ENCODE measurements around the gene PHLDB1. TPM values are rescaled to one million over a fixed set of nuclear protein-coding genes. Genes with fewer than 3 reads are reported as not detected.
A peak's percentile ranks its signal among the peaks of the same experiment; 100 is the strongest.
"Not testable (repeated sequence)": the region's sequence is repeated elsewhere in the genome, so short reads cannot be mapped to it uniquely, and the experiment has no call there.

Gene PHLDB1
- total RNA-seq, 1 experiment from 2014 or later = 36.2 TPM

DNA sequence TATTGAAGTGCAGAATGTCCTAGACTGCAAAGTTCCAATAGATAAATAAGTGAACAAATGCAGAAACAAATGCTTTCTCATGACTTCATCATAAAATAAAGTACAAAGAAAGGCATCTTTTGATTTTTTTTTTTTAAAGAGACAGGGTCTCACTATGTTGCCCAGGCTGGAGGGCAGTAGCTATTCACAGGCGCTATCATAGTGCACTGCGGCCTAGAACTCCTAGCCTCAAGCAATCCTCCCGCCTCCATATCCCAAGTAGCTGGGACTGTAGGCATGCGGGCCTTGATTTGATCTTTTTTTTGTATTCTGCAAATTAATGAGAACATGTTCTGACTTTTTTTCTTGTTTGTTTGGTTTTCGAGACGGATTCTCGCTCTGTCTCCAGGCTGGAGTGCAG is 32.8 kb upstream of the PHLDB1 start:
- DNase-seq (ENCODE audit: unreplicated experiment) = no peak
- Mint-ChIP-seq H3K27me3 (ENCODE audit: insufficient read depth, unreplicated experiment) (no peaks in the 10 kb centered on the region), H3K4me3 (ENCODE audit: unreplicated experiment) (peak overlapping the region; percentile 38), H3K36me3 (ENCODE audit: insufficient read depth, unreplicated experiment) (peaks cover 7% of the 10 kb centered on the region), H3K27ac (ENCODE audit: low read depth, unreplicated experiment) (no peak overlapping the region), H3K9me3 (ENCODE audit: unreplicated experiment) (no peaks in the 10 kb centered on the region), H3K4me1 (ENCODE audit: insufficient read depth, unreplicated experiment) (peaks cover 20% of the 10 kb centered on the region)
- ChIA-PET POLR2A (interaction anchor here (0.6 to 4.3 kb wide), 9 partner anchors 11 to 548 kb away, joined by 3 to 28 read pairs (median 4); no protein-coding TSS in a partner anchor), CTCF (interaction anchor here (0.6 kb wide), 1 partner anchor 49 kb away, joined by 3 read pairs; no protein-coding TSS in a partner anchor)
- intact Hi-C loops (cut with micrococcal nuclease) = no loop called here
- no TSS peak for BruUV-seq (replicated peaks)
- TF ChIP-seq, protein P1, sequence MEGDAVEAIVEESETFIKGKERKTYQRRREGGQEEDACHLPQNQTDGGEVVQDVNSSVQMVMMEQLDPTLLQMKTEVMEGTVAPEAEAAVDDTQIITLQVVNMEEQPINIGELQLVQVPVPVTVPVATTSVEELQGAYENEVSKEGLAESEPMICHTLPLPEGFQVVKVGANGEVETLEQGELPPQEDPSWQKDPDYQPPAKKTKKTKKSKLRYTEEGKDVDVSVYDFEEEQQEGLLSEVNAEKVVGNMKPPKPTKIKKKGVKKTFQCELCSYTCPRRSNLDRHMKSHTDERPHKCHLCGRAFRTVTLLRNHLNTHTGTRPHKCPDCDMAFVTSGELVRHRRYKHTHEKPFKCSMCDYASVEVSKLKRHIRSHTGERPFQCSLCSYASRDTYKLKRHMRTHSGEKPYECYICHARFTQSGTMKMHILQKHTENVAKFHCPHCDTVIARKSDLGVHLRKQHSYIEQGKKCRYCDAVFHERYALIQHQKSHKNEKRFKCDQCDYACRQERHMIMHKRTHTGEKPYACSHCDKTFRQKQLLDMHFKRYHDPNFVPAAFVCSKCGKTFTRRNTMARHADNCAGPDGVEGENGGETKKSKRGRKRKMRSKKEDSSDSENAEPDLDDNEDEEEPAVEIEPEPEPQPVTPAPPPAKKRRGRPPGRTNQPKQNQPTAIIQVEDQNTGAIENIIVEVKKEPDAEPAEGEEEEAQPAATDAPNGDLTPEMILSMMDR (IDR thresholded peaks at IDR 0.05; ENCODE audit: unreplicated experiment) = no peak

DNA sequence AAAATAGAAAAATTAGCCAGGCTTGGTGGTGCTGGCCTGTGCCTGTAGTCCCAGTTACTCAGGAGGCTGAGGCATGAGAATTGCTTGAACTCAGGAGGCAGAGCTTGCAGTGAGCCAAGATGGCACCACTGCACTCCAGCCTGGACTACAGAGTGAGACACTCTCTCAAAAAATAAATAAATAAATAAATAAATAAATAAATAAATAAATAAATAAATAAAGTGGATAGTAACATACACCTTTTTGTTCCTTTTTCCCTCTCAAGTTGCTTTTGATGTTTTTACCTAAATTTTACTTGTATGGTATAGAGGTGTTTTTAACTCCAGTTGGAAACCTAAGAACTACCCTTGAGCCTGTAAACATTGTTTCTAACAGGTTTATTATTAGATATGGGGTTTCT is 29.4 kb upstream of the PHLDB1 start:
- POLR2A ChIA-PET; intact Hi-C loops (cut with micrococcal nuclease); H3K4me3 Mint-ChIP-seq (ENCODE audit: unreplicated experiment); DNase-seq (ENCODE audit: unreplicated experiment); H3K27me3 Mint-ChIP-seq (ENCODE audit: insufficient read depth, unreplicated experiment); H3K9me3 Mint-ChIP-seq (ENCODE audit: unreplicated experiment); BruUV-seq (replicated peaks); H3K27ac Mint-ChIP-seq (ENCODE audit: low read depth, unreplicated experiment); CTCF ChIA-PET: not testable (repeated sequence)
- Mint-ChIP-seq H3K4me1 (ENCODE audit: insufficient read depth, unreplicated experiment) (peaks cover 20% of the 10 kb centered on the region), H3K36me3 (ENCODE audit: insufficient read depth, unreplicated experiment) (peaks cover 31% of the 10 kb centered on the region)

DNA sequence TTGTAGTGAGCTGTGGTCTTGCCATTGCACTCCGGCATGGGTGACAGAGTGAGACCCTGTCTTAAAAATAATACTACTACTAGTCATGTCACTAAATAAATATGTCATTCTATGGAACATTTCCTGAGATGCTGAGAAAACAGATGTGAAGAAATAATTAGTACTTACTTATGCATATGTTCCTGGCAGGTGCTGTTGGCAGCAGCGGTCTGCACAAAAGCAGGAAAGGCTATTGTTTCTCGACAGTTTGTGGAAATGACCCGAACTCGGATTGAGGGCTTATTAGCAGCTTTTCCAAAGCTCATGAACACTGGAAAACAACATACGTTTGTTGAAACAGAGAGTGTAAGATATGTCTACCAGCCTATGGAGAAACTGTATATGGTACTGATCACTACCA is 26.4 kb upstream of the PHLDB1 start:
- H3K4me3 Mint-ChIP-seq (ENCODE audit: unreplicated experiment) = no peak overlapping the region
- no peaks in the 10 kb centered on the region for H3K9me3 Mint-ChIP-seq (ENCODE audit: unreplicated experiment)
- ChIA-PET CTCF (interaction anchor here (1.2 kb wide), 1 partner anchor 11 kb away, joined by 4 read pairs; no protein-coding TSS in a partner anchor), POLR2A (interaction anchor here (0.6 kb wide), 1 partner anchor 32 kb away, joined by 3 read pairs; no protein-coding TSS in a partner anchor)
- peaks cover 2% of the 10 kb centered on the region for H3K4me1 Mint-ChIP-seq (ENCODE audit: insufficient read depth, unreplicated experiment)
- H3K27me3 Mint-ChIP-seq (ENCODE audit: insufficient read depth, unreplicated experiment) = no peaks in the 10 kb centered on the region
- intact Hi-C loops (cut with micrococcal nuclease) = no loop called here
- H3K27ac Mint-ChIP-seq (ENCODE audit: low read depth, unreplicated experiment) = no peak overlapping the region
- DNase-seq (ENCODE audit: unreplicated experiment) = no peak
- TF ChIP-seq, protein P1 (IDR thresholded peaks at IDR 0.05; ENCODE audit: unreplicated experiment) = no peak
- peaks cover 62% of the 10 kb centered on the region for H3K36me3 Mint-ChIP-seq (ENCODE audit: insufficient read depth, unreplicated experiment)
- no TSS peak for BruUV-seq (replicated peaks)

DNA sequence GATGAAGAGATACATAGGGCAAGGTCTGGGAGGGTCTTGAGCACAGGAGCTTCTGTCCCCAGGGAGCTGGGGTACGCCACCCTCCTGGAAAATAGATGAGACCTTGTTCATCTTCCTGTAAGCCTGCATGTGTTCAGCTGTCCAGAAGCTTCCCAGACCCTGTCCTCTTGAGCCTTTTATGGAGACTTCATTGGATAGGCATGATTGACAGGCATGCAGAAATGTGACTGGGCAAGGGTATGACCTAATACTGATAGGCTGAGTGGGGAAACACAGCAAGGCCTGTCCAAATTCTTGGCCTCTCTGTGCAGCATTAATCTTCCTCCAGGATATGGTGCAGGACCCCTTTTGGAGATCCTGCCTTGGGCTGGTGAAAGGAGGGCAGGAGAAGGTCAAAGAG is 19.5 kb upstream of the PHLDB1 start:
- TF ChIP-seq, protein P1 (IDR thresholded peaks at IDR 0.05; ENCODE audit: unreplicated experiment) = no peak
- intact Hi-C loops (cut with micrococcal nuclease) = no loop called here
- ChIA-PET CTCF (interaction anchor here (0.6 kb wide), 1 partner anchor 20 kb away, joined by 3 read pairs; the partner anchor contains the start of gene PHLDB1), POLR2A (interaction anchor here (1.1 kb wide), 1 partner anchor 18 kb away, joined by 3 read pairs; no protein-coding TSS in a partner anchor)
- no peaks in the 10 kb centered on the region for H3K27me3 Mint-ChIP-seq (ENCODE audit: insufficient read depth, unreplicated experiment)
- no peaks in the 10 kb centered on the region for H3K9me3 Mint-ChIP-seq (ENCODE audit: unreplicated experiment)
- H3K36me3 Mint-ChIP-seq (ENCODE audit: insufficient read depth, unreplicated experiment) = peaks cover 95% of the 10 kb centered on the region
- no peak overlapping the region for H3K4me3 Mint-ChIP-seq (ENCODE audit: unreplicated experiment)
- no TSS peak for BruUV-seq (replicated peaks)
- DNase-seq (ENCODE audit: unreplicated experiment) = no peak
- no peak overlapping the region for H3K27ac Mint-ChIP-seq (ENCODE audit: low read depth, unreplicated experiment)
- H3K4me1 Mint-ChIP-seq (ENCODE audit: insufficient read depth, unreplicated experiment) = no peaks in the 10 kb centered on the region

All from MCF 10A (cell line).